IPS-NIHi7 (cell line): Measurements from ENCODE around the gene ASGR1.

Experiments used
- DNase-seq: peaks from one replicate; pipeline ENCODE4 v3.0.0; 2012; ENCODE audit warnings: mixed read lengths; ENCODE audit errors: extremely low spot score

Gene ASGR1, protein sequence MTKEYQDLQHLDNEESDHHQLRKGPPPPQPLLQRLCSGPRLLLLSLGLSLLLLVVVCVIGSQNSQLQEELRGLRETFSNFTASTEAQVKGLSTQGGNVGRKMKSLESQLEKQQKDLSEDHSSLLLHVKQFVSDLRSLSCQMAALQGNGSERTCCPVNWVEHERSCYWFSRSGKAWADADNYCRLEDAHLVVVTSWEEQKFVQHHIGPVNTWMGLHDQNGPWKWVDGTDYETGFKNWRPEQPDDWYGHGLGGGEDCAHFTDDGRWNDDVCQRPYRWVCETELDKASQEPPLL

DNA sequence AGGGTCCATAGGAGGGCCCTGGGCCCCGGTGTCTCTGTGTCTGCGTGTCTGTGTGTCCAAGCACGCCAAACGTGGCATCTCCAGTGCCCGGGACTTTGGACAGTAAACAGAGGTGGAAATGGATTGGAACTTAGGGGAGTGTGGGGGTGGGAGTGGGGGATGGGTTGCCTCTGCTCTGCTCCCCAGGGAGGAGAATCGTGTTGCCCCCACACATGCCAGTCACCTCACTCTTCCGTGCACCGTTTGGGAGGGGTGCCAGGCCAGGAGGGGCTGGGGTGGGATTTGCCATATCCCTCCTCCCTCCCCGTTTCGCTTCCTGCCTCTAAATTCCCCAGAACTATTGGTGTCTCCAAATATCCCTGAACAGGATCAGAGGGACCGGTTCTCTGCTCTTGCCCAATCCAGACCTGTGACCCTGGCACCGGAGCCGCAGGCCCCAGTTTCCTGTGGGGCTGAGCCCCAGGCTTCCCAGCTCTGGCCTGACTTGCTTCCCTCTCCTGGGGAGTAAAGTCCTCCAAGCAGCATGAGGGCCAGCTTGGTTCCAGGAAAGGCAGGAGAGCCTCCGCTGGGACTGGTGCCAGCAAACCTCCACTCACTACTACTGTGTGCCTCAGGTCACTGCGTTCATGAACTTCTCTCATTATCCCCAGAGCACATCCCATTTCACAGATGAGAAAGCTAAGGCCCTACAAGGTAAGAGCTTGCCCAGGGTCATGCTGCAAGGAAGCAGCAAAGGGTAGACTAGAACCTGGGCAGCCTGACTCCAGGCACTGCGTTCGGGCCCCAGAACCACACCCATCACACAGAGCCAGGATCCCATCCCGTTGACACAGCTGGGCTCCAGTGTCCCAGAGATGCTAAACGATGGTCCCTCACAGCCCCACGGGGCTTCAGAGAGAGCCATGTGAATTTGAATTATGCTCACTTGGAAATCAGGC is at the start of gene ASGR1:
TSS of gene ASGR1 (minus strand) at position 54 of the 938 bp plus-strand sequence. CDS start 807 bp downstream, outside the sequence.
- no peak for DNase-seq

DNA sequence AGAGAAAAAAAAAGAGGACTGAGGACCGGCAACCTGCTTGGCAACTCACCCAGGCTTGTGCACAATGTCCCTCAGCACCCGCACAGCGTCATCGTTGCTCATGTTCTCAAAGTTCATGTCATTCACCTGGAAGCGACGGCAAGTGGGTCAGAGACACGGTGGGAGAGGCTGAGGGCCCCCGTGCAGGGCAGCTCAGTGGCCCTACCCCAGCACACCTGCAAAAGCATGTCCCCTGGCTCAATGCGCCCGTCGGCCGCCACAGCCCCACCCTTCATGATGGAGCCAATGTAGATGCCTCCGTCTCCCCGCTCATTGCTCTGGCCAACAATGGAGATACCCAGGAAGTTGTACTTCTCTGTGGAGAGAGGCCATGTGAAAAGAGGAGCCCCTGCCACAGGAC is 49.8 kb upstream of the ASGR1 start:
- DNase-seq: no peak

DNA sequence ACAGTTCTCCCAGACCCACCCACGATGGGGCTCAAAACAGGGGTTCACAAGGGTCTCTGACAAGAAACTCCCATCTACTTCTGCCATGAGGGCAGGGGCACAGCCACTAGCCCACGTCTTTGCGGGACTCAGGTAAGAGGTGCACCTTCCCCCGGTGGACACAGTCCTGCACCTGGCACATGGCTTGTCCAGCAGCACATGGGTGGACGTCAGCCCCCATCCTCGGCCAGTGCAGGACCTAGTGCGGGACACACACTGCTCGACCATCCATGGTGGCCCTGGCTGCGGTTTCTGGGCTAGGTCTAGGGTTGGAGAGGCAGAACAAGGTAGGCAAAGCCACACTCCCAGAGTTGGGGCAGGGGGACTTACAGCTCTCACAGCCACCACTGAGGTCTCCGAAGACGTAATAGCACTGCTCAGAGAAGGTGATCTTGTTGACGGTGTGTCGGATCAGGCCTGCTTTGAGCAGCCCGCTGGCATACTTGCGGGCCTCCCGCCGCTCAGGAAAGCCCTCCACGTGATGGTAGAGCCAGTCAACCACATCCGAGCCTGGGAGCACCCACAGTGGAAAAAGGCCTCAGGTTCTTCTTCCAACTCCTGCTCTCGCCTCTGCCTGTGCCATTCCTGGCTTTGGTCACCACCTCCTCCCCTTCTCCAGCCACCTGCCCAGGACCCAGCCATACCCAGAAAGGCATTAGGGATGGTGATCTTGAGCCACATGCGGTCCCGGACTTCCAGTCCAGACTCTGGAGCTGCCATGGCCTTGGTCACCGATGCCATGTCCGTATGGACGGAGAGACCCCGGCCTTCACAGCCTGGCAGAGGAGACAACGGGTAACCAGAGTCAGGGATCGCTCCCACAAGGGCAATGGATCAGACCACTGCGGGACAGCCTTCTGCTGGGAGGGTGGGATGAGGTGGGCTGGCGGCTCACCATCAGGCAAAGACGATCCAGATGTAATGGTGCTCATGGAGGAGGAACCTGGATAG is 47.8 kb upstream of the ASGR1 start:
- DNase-seq: no peak

DNA sequence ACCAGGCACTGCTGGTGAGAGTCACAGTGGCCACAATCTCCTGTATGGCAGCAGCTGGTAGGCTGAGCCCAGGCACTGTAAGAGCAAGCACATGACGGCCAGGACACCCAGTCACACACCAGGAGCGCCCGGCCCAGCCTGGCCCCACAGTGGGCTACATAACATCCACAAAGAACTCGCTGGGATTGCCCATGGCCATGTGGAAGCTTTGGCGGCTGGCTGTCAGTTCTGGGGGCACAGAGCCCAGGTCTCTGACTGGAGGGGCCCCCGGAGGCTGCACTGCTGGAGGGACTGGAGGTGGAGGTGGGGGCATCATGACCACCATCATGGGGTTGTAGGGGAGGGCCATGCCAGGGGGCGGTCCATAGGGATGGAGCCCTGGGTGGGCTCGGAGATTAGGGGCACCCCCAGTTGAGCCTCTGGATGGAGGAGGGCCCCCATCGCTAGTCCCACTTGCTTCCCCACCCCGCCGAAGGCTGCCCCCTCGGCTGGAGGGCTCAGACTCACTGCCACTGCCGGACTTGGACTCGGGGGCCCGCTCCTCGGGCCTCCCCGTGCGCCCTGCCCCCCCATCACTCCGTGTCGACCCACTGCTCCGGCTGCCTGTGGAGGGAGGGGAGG is 46.7 kb upstream of the ASGR1 start:
- DNase-seq: no peak

DNA sequence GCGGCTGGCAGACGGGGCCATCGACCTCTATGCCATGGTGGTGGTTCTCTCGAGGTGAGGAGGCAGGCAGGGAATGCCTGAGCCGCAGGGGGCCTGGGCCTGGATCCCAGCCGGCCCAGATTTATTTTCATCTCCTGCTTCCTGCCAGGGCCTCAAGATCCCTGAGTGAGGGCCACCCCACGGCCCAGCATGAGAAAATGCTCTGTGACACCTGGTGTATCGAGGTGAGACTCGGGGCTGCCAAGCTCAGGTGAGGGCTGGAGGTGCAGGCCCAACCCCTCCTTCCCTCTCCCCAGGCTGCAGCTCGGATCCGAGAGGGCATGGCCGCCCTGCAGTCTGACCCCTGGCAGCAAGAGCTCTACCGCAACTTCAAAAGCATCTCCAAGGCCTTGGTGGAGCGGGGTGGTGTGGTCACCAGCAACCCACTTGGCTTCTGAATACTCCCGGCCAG is 45.5 kb upstream of the ASGR1 start:
- no peak for DNase-seq

DNA sequence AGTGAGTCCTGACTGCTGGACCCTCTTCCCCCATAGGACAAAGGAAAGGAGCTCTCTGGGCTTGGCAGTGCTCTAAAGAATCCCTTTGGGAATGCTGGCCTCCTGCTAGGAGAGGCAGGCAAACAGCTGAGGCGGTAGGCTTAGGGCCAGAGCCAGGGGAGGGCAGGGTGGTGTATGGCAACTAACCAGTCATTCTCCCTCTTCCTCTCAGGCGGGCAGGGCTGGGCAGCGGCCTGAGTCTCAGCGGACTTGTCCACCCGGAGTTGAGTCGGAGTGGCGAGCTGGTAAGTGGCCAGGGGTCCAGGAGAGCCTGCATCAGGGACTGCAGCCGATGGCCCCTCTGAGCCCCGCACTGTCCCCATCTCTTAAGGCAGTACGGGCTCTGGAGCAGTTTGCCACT is 44.9 kb upstream of the ASGR1 start:
- no peak for DNase-seq

DNA sequence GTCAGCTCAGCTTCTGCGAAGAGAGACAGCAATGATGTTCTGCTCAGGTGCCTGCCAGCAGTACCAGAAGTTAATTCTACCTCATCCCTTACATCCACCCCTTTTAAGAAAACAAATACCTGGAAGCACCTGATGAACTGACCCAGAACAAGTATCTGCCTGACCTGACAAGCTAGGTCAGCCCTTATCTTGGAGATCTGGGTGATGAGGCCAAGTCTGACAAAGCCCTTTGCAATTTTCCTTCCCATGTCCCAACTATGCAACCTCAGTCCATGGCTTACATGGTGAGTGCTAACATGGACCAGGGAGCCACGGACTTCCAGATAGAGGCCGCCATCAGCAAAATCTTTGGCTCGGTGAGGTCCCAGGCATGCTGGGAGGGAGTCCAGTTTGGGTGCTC is 44.2 kb upstream of the ASGR1 start:
- DNase-seq: no peak

DNA sequence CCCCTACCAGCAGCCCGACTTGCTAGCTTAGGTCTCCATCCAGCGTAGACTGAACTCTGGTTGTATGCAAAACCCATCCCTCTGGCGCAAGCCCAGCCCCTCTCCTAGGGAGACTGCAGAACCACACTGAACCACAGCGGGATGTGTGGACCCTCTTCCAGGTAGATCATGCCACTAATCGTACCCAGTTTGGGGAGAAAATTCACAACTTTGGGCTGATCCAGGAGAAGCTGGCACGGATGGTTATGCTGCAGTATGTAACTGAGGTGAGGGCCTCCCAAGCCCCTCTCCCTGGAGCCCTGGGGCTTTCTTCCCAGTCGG is 43.8 kb upstream of the ASGR1 start:
- no peak for DNase-seq

DNA sequence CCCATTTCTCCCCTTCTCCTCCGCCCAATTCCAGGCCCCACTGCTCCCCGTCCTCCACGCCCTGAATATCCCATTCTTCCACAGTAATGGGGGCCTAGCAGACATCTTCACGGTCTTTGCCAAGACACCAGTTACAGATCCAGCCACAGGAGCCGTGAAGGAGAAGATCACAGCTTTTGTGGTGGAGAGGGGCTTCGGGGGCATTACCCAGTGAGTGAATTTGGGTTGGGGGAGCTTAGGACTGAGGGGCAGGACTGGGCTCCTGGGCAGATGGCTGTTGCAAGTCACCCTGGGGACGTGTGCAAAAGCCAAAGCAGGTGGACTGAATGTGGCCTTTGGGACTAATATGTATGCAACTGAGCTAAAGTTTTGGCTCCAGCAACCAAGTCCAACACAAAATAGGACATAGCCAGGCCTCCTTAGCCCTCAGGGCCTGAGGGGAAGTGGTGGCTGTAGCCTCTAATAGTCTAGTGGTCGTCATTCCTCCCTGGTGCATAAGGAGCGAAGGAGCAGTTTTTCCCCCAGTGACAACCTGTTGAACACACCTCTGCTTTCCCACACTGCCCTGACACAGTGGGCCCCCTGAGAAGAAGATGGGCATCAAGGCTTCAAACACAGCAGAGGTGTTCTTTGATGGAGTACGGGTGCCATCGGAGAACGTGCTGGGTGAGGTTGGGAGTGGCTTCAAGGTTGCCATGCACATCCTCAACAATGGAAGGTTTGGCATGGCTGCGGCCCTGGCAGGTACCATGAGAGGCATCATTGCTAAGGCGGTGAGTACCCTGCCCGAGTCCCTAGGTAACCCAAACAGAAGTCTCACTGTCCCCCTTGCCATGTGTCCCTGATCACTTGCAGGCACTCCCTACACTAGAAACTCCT is 43.2 kb upstream of the ASGR1 start:
- no peak for DNase-seq

DNA sequence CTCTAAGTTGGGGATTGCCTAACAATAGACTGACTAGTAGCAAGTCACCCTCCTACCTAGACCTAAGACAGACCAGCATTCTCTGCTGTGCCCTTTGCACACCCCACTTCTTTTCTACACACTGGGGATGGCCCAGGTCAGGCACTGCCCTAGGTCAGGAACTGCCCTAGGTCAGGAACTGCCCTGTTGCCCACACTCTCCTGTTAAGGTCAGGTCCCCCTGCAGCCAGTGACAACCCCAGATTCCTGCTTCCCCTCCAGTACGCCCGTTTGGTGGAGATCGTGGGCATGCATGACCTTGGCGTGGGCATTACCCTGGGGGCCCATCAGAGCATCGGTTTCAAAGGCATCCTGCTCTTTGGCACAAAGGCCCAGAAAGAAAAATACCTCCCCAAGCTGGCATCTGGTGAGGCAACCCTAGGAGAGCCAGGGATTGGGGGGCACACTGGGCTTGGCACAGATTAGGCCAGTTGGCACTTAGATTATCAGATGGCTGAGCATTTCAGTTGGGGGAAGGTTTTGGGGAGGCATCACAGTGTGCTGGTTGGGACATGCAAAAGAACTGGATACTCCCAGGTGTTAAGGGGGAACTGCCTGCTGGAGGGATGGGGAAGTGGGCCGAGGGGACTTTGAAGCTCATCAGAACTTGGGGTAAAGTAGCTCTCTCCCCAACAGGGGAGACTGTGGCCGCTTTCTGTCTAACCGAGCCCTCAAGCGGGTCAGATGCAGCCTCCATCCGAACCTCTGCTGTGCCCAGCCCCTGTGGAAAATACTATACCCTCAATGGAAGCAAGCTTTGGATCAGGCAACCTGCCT is 42.3 kb upstream of the ASGR1 start:
- no peak for DNase-seq

DNA sequence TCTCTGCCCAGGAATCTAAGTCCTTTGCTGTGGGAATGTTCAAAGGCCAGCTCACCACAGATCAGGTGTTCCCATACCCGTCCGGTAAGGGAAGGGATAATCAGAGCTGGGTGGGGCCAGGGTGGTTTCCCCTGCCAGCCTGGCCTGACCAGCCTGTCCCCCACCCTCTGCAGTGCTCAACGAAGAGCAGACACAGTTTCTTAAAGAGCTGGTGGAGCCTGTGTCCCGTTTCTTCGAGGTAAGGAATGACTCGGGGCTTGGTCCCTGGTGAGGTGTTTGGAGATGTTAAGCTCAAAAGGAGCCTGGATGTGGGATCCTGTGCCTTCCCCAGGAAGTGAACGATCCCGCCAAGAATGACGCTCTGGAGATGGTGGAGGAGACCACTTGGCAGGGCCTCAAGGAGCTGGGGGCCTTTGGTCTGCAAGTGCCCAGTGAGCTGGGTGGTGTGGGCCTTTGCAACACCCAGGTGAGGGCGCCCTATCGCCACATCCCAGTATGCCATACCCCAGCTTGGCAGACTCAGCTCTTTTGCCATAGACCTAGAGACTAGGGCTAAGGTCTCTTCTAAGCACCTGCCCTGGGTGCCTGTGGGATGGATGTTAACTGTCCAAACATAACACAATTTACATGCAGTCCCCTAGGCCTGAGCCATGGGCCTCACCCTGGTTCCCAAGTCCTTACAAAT is 41.6 kb upstream of the ASGR1 start:
- no peak for DNase-seq

DNA sequence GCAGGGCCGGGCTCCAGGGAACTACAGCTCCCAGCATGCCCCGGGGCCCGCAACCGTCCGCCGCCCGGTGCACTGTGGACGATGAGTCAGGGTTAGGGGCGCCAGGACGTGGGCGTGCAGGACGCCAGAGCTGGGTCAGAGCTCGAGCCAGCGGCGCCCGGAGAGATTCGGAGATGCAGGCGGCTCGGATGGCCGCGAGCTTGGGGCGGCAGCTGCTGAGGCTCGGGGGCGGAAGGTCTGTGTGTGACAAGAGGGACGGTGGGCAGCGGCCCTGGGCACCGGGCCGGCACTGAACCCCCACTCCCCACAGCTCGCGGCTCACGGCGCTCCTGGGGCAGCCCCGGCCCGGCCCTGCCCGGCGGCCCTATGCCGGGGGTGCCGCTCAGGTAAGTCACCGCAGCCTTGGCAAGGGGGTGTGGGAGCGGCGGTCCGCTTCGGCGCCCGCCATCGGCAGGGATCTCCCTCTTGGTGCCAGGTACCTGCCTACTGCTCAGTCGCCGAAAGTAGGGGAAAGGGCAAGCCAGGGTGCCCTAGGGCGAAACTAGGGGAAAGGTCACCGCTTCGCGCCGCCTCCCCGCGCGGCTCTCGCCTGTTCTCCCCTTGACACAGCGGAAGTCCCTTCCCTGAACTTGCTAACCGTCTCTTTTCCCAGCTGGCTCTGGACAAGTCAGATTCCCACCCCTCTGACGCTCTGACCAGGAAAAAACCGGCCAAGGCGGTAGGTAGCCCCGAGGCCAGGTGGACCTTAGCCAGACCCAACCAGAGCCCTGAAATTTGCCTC is 40.8 kb upstream of the ASGR1 start, which contains the start of the genes ACADVL and DLG4:
TSS of gene ACADVL (plus strand) at position 127 of the 781 bp plus-strand sequence. CDS start at position 174, 47 bp downstream.
TSS of gene DLG4 (minus strand) at position 25 of the 781 bp plus-strand sequence.
- DNase-seq: peak; percentile 83

DNA sequence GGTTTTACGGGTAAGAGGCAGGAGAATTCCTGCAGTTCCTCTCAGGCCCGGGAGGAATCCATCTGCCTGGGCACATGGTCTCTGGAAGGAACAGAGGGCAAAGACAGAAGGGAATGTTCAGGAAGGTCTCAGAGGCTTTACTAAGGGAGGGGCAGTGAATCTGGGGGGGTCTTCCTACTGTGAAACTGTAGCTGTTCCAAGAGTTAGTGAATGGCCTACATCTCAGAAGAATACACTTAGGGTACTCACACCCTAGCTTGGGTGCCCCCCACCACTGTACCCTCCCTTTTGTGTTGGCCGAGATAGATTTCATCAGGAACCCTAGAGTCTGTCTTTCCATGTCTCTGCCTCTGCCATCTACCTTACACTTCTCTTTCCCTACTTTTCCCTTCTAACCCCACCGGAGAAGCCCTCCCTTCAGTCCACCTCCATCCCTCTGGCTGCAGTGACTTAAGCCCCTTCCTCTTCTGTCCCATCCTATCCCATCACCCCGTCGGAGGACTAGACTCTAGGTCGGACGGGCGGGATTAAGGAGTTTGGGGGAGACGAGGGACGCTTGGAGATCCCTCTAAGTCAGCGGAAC is 40.1 kb upstream of the ASGR1 start:
- no peak for DNase-seq

DNA sequence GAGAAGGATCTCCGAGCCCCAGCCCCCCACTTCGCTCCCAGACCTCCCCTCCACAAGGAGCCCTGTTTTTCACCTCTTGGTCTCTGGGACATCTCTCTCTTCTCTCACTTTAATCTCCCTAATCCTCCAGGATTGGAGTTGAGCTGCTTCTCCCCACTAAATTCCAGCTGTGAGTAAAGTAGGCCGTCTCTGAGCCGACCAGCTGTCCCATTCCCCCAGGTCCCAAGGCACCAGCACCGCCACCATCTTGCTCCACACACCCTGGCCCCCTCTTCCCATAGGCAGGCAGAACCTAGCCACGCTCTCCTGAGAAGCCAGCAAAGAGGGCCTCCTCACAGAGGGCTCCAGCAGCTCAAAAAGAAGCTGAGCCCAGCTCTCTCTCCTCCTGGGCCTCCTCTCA is 39.6 kb upstream of the ASGR1 start:
- no peak for DNase-seq

DNA sequence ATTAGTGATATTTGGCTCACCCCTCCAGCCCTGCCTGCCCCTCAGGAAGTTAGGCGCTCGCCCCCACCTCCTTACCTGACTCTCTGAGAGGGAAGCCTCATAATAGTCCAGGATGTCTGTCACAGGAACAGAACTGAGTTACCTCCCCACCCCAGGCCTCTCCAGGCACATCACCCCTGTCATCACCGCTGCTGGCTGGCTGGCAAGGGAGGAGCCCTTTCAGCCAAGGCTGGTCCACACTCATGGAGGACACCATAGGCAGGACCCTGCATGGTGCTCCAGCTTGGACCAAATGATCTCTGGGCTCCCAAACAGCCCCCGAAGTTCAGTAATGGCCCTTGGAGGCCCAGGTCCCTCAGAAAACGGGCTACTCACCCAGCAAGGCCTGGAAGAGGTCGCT is 39.0 kb upstream of the ASGR1 start:
- DNase-seq: no peak

DNA sequence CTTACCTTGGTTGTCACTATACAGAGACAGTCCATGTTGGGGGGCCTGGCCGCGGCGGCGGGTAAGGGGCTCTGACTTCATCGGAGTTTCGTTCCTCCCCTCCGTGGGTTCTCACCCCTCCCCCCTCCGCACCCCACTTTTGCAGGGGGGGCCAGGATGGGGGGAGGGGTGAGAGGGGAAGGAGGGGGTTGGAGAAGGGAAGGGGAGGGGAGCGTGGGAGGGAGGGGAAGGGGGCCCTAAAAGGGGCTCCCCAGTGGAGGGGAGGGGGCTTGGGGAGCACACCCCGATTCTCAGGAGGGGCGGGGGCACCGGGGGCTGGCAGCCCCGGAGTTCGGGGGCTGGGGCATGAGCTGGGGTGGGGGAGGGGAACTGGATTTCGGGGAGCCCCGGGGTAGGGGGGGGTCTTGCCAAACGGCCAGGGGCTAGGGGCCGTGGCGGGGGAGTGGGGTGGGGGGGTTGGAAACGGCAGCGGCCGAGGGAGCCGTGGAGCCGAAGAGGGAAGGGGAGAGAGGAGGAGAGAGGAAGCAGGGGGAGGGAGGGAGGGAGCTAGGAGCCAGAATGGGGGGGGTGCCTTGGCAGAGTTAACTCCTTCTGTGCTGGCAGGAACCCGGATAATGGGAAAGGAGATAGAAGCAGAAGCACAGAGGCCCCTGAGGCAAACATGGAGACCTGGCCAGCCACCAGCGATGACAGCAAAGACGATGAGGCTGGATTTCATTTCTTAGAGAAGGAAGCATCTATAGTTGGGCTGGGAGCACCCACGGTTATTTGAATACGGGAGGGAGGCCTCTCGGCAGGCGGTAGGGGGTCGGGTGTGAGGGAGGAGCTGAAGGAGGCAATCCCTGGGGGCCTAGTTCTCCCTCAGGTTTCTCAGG is 38.2 kb upstream of the ASGR1 start:
- DNase-seq: no peak
